Measurements from ENCODE around the gene GABARAPL1.
"Not testable (repeated sequence)": the region's sequence is repeated elsewhere in the genome, so short reads cannot be mapped to it uniquely, and the experiment has no call there.

Gene GABARAPL1

GRCh38 chr12:10197879-10198278 is 14.8 kb upstream of the GABARAPL1 start:
- TF ChIP-seq, protein P1, sequence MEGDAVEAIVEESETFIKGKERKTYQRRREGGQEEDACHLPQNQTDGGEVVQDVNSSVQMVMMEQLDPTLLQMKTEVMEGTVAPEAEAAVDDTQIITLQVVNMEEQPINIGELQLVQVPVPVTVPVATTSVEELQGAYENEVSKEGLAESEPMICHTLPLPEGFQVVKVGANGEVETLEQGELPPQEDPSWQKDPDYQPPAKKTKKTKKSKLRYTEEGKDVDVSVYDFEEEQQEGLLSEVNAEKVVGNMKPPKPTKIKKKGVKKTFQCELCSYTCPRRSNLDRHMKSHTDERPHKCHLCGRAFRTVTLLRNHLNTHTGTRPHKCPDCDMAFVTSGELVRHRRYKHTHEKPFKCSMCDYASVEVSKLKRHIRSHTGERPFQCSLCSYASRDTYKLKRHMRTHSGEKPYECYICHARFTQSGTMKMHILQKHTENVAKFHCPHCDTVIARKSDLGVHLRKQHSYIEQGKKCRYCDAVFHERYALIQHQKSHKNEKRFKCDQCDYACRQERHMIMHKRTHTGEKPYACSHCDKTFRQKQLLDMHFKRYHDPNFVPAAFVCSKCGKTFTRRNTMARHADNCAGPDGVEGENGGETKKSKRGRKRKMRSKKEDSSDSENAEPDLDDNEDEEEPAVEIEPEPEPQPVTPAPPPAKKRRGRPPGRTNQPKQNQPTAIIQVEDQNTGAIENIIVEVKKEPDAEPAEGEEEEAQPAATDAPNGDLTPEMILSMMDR (IDR thresholded peaks at IDR 0.05; ENCODE audit: insufficient read depth, missing control alignments) = no peak
- no peak for DNase-seq (ENCODE audit: insufficient read length, low spot score)
- FAIRE-seq = no peak

DNA sequence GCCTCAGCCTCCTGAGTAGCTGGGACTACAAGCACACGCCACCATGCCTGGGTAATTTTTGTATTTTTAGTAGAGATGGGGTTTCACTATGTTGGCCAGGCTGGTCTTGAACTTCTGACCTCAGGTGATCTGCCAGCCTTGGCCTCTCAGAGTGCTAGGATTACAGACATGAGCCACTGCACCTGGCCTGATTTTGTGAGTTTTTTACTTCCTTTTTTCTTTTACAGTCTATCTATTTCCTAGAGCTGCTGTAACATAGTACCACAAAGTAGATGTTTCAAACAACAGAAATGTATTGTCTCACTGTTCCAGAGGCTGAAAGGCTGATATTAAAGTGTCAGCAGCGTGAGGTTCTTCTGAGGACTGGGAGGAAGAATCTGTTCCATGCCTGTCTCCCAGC is 8.2 kb upstream of the GABARAPL1 start:
- DNase-seq (ENCODE audit: insufficient read length, low spot score); FAIRE-seq: not testable (repeated sequence)

DNA sequence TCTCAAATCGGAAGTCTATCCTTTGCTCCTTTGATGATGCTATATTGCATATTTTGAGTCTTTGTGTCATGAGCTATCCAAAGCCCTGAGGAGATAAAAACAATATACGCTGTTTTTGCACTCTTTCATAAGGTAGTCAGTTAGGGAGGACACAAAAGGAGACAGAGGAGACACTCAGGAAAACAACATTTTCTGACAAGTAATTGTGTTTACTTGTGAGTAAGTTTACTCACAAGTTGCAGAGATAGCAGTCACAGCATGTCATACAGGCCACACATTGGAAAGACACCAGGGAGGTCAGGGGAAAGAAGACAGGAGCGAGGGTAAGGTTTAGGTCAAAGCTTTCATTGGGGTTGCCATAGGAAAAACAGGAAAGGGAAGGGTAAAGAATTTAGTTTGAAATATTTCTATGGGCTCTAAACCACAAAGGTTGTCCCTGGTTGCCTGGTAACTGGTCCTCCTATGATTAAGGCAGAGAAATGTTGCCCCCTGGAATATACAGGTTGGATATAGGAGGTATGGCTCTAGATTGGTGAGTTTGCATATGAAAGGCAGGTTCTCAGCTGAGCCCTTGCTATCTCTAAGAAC is 7.4 kb upstream of the GABARAPL1 start:
- DNase-seq (ENCODE audit: insufficient read length, low spot score) (no peak), FAIRE-seq (no peak)
- TF ChIP-seq, protein P1 (IDR thresholded peaks at IDR 0.05; ENCODE audit: insufficient read depth, missing control alignments) = no peak

DNA sequence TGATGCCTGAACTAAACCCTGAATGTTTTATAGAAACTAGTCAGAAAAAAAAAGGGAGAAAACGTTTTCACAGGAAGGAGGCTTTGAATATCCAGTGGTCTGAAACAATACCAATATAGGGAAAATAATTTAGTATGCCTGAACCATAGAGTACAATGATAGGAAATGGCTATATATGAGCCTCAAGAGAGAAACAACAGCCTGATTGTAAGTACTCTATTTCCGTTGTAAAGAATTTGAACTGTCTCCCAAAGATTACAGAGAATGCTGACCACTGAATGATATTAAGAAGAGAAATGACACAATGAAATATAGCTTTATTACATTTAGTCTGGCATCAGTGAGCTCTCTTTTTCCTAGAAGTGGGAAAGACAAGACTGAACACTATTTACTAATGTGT is 5.5 kb upstream of the GABARAPL1 start:
- DNase-seq (ENCODE audit: insufficient read length, low spot score) = no peak
- FAIRE-seq = no peak
- TF ChIP-seq, protein P1 (IDR thresholded peaks at IDR 0.05; ENCODE audit: insufficient read depth, missing control alignments) = no peak

GRCh38 chr12:10210225-10210624 is 2.5 kb upstream of the GABARAPL1 start:
- DNase-seq (ENCODE audit: insufficient read length, low spot score) (no peak), FAIRE-seq (no peak)
- TF ChIP-seq, protein P1 (IDR thresholded peaks at IDR 0.05; ENCODE audit: insufficient read depth, missing control alignments) = no peak

- FAIRE-seq (no peak), DNase-seq (ENCODE audit: insufficient read length, low spot score) (no peak)
- TF ChIP-seq, protein P1 (IDR thresholded peaks at IDR 0.05; ENCODE audit: insufficient read depth, missing control alignments) = no peak
These were observed 1.4 kb upstream of the GABARAPL1 start for GRCh38 chr12:10211101-10211939.

GRCh38 chr12:10211940-10212738 is 538 bp upstream of the GABARAPL1 start:
- TF ChIP-seq, protein P1 (IDR thresholded peaks at IDR 0.05; ENCODE audit: insufficient read depth, missing control alignments) = no peak
- FAIRE-seq = no peak
- peak; percentile 76 for DNase-seq (ENCODE audit: insufficient read length, low spot score)

Data from D721Med (cell line).